Ecto neural progenitor cell (in vitro differentiated cells): Measurements from ENCODE around the gene CDH5.
A peak's percentile ranks its signal among the peaks of the same experiment; 100 is the strongest.

ENCODE experiments used
- DNase-seq: peaks from one replicate; pipeline ENCODE4 v3.0.0-alpha.2; 2018; ENCODE audit warnings: low spot score

CDH5 gene

GRCh38 chr16:66374176-66374575 lies 7.7 kb downstream of the CDH5 start:
- no peak for DNase-seq

- no peak for DNase-seq
These were observed 9.0 kb downstream of the CDH5 start for GRCh38 chr16:66375451-66375850.

- DNase-seq: no peak
These were observed 9.6 kb downstream of the CDH5 start for GRCh38 chr16:66376114-66376513.

- DNase-seq: no peak
These were observed 10.2 kb downstream of the CDH5 start for GRCh38 chr16:66376577-66377305.

- DNase-seq: no peak
These were observed 10.8 kb downstream of the CDH5 start for GRCh38 chr16:66377324-66377723.

- DNase-seq: no peak
These were observed 12.5 kb downstream of the CDH5 start for GRCh38 chr16:66378741-66379570.

GRCh38 chr16:66379571-66379941 lies 13.1 kb downstream of the CDH5 start:
- no peak for DNase-seq

- no peak for DNase-seq
These were observed 13.9 kb downstream of the CDH5 start for GRCh38 chr16:66380421-66380820.

GRCh38 chr16:66381585-66382170 lies 15.2 kb downstream of the CDH5 start:
- DNase-seq: no peak

GRCh38 chr16:66382171-66382965 lies 15.9 kb downstream of the CDH5 start:
- no peak for DNase-seq

- DNase-seq: no peak
These were observed 16.4 kb downstream of the CDH5 start for GRCh38 chr16:66382966-66383299.

GRCh38 chr16:66383551-66383950 lies 17.1 kb downstream of the CDH5 start:
- DNase-seq: no peak

GRCh38 chr16:66385415-66385814 lies 18.9 kb downstream of the CDH5 start:
- DNase-seq: no peak

GRCh38 chr16:66386629-66387622 lies 20.4 kb downstream of the CDH5 start:
- DNase-seq: no peak

- peak; percentile 25 for DNase-seq
These were observed 21.4 kb downstream of the CDH5 start for GRCh38 chr16:66387817-66388332.

GRCh38 chr16:66388350-66389139 lies 22.1 kb downstream of the CDH5 start:
- DNase-seq: peak; percentile 18

- DNase-seq: peak; percentile 28
These were observed 23.0 kb downstream of the CDH5 start for GRCh38 chr16:66389256-66390176.

GRCh38 chr16:66390346-66391108 lies 24.0 kb downstream of the CDH5 start:
- DNase-seq: peak; percentile 31
